ENCODE results near the gene IGSF9B.

IGSF9B gene

DNA sequence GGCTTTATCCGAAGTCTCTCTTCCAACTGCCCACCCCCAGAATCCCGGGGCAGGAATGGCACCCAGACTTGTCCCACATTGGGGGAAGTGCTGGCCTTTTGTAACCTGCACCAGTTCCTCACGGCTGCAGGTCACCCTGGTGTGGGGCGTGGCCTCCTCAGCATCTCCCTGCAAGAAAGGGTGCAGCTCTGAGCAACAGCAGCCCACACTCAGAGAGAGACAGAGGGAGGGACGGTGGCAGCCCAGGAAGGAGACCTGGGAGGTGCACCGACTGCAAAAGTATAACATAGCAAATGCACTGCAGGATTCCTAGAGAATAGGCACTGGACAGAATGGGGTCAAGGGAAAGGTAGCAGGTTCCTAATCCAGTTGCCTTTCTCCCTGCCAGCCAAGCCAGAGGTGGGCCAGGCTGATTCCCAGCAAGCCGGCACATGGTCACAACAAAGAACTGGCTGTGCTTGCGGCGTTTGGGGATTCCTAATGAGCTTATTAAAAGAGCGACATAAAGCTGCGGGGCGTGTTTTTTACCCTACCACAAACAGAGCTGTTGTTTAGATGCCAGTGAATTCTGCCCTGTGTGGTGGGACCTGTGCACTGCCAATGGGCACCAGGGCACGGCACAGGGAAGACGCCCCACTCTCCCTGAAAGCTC lies 18.2 kb upstream of the IGSF9B start:
- no peak overlapping the region for H3K4me3 ChIP-seq (ENCODE audit: low read length)
- no peak for TF ChIP-seq ZNF274 (IDR thresholded peaks at IDR 0.05; ENCODE audit: low read depth, low read length)

DNA sequence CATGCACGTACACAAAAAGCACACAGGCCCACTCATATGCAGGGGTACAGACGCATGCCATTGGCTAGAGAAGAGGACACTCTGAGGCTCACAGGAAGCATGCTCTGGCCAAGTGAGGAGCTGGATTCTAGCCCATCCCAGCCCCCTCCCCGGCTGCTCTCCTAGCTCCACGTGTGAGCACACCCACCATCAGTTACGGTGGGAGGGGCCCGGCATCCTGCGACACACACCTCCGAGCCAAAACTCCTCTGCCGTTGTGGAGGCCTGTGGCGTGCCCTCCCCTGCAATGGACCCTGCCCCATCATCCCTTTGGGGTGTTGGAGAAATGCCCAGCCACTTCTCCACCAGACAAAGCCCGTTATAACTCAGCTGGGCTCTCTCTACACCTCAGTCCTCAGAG lies 15.1 kb upstream of the IGSF9B start:
- no peak for TF ChIP-seq ZNF274 (IDR thresholded peaks at IDR 0.05; ENCODE audit: low read depth, low read length)
- no peak overlapping the region for H3K4me3 ChIP-seq (ENCODE audit: low read length)

DNA sequence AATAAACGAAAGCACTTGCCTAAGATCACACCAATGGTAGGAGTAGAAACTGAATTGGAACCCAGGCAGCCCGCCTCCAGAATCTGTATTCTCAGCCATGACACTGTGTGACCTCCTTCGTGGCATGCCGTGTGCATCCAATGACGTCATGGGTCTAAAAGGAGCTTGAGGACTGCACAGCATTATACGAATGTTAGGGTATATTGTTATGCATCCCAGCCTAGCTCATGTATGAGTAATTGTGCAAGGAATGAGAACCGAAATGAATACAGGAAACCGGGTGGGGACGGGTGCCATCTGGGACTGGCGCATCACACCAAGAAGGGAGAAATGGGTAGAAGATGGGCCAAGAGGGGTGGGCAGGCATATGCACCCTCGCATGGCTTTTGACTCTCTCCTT lies 12.3 kb upstream of the IGSF9B start:
- no peak for TF ChIP-seq ZNF274 (IDR thresholded peaks at IDR 0.05; ENCODE audit: low read depth, low read length)
- H3K4me3 ChIP-seq (ENCODE audit: low read length): no peak overlapping the region

GRCh38 chr11:133968300-133968699 lies 11.5 kb upstream of the IGSF9B start:
- TF ChIP-seq ZNF274 (IDR thresholded peaks at IDR 0.05; ENCODE audit: low read depth, low read length): no peak
- no peak overlapping the region for H3K4me3 ChIP-seq (ENCODE audit: low read length)

DNA sequence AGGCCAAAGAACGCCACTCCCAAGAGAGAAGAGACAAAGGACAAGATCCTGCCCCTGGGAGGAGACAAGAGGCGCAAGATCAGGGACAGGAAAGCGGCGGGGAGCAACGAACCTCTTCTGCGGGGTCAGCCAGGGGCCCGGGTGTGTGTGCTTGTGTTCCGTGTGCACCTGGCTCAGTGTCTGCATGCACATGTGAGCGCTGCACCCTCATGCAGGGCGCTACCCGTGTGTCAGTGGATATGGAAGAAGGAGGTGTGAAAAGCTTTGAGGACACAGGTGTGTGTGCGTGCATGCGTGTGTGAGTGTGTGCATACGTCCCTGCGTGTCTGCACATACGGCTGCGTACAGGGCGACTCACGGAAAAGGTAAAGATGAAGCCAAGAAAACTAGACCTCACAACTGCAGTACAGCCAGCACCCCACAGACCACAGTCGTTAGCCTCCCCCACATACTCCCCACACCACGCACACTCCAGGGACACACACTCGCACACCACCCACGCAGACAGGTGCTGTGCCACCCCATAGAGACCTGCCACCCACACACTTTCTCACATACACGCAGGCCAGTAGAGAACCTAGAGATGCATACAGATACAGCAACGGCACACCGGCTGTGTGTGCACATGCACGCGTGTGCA lies 11.0 kb upstream of the IGSF9B start:
- no peak for TF ChIP-seq ZNF274 (IDR thresholded peaks at IDR 0.05; ENCODE audit: low read depth, low read length)
- no peak overlapping the region for H3K4me3 ChIP-seq (ENCODE audit: low read length)

DNA sequence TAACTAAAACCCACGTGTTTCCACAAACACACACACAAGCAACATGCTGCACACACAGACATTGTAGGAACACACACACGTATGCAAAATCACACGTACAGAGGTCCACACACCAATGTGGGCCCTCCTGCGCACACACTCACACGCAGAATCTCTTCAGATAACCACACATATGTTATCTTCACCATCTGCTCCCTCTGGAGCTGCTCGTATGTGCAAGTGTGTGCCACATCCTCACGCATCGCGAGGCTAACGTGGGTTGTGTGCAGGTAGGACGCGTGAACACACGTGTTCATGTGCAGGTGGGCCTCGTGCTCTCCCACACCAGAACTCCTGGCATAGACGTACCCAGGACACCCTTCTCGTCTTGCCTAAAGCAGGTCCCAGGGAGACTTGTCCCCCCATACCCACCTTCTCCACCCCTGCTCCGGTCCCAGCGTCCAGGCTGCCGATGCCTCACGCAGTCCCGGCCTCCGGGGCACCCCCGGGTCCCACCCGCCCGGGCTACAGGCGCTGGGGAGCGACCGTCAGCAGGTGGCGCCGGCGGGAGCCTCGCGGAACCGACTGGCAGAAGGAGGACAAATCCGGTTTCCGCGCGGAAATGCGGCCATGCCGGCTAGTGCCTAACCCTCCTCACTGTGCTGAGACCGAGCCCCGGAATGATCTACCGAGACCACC lies 10.3 kb upstream of the IGSF9B start:
- H3K4me3 ChIP-seq (ENCODE audit: low read length): no peak overlapping the region
- TF ChIP-seq ZNF274 (IDR thresholded peaks at IDR 0.05; ENCODE audit: low read depth, low read length): no peak

DNA sequence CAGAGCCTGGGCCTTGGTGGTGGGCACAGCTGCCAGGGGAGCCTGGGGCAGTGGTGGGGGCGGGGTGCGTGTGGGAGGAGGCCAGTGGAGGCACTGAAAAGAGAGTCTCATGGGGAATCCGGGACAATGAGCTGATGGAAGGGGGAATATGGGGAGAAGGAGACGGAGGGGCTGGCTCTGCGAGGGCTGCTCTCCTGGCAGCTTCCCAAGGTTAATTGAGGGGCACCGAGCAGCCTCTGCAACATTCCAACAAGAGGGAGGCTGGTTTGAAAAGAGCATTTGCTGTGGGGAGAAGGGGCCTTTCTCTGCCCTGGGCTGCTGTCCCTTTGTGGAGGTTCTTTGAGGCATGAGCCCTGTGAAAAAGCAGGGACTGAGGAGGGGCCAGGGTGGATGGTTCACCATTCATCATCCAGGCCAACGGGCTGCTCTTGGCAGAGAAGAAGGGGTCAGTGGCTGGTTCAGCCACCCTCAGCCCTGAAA lies 9.4 kb upstream of the IGSF9B start:
- no peak overlapping the region for H3K4me3 ChIP-seq (ENCODE audit: low read length)
- TF ChIP-seq ZNF274 (IDR thresholded peaks at IDR 0.05; ENCODE audit: low read depth, low read length): no peak

DNA sequence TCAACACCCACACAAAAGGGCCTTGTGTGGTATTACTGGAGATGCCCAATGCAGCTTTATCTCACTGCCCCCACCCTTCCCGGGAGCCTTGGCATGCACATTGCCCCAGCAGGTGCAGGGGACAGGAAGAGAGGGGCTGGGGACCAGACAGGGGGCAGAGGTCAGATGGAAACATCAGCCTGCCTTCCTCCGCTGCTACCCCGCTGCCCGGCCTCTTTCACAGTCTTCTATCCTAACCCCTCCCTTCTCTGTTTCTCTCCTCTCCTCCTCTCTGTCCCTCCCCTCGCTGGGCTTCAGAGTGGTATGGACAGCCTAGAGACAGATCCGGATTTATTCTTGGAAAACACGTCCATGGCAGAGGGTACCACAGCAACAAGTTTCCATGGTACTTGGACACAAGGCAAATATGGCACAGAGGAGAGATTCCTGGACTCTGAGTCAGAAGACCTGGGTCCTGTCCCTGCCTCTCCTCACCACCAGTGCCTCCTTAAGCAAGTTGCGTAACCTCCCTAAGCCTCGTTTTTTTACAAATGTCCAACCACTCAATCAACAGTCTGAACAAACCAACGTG lies 8.3 kb upstream of the IGSF9B start:
- no peak for TF ChIP-seq ZNF274 (IDR thresholded peaks at IDR 0.05; ENCODE audit: low read depth, low read length)
- H3K4me3 ChIP-seq (ENCODE audit: low read length): no peak overlapping the region

- no peak overlapping the region for H3K4me3 ChIP-seq (ENCODE audit: low read length)
- TF ChIP-seq ZNF274 (IDR thresholded peaks at IDR 0.05; ENCODE audit: low read depth, low read length): no peak
These were observed 7.6 kb upstream of the IGSF9B start for GRCh38 chr11:133964356-133964755.

DNA sequence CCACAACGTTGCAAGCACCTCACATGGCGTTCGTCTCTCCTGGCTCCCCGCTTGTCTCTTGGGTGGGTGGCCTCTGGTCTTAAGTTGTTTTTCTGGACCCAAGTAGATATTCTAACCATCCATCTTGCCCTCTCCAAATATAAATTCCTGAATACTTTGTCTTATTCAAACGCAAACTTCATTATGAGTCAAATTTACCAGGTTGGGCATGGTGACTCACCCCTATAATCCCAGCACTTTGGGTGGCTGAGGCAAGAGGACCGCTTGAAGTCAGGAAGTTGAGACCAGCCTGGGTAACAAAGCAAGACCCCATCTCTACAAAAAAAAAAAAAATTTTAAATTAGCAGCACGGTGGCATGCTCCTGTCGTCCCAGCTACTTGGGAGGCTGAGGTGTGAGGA lies 5.1 kb upstream of the IGSF9B start:
- TF ChIP-seq ZNF274 (IDR thresholded peaks at IDR 0.05; ENCODE audit: low read depth, low read length): no peak
- no peak overlapping the region for H3K4me3 ChIP-seq (ENCODE audit: low read length)

- no peak for TF ChIP-seq ZNF274 (IDR thresholded peaks at IDR 0.05; ENCODE audit: low read depth, low read length)
- no peak overlapping the region for H3K4me3 ChIP-seq (ENCODE audit: low read length)
These were observed 1.1 kb upstream of the IGSF9B start for GRCh38 chr11:133957900-133958299.

- no peak for TF ChIP-seq ZNF274 (IDR thresholded peaks at IDR 0.05; ENCODE audit: low read depth, low read length)
- no peak overlapping the region for H3K4me3 ChIP-seq (ENCODE audit: low read length)
These were observed 785 bp downstream of the IGSF9B start for GRCh38 chr11:133955945-133956421.

GRCh38 chr11:133955081-133955891 lies 1.5 kb downstream of the IGSF9B start:
- no peak overlapping the region for H3K4me3 ChIP-seq (ENCODE audit: low read length)
- no peak for TF ChIP-seq ZNF274 (IDR thresholded peaks at IDR 0.05; ENCODE audit: low read depth, low read length)

DNA sequence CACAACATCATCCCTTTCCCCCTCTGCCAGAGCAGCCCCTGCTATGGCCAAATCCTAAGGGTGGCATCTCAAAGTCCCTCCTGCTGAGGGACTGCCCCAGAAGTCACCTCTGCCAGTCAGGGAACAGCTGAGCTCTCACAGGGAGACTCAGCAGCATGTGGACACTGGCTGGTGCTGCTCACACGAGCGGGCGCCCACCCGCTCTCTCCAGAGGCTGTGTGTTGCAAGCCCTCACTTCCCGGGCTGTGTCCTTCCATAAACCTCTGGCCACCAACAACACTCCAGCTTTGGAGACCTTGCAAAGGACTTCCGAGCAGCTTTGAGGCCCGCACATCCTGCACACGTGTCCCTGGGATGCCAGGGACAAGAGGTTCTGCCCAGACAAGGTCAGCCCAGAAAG lies 2.8 kb downstream of the IGSF9B start:
- no peak for TF ChIP-seq ZNF274 (IDR thresholded peaks at IDR 0.05; ENCODE audit: low read depth, low read length)

More for the DNA sequence above, 2.8 kb downstream of the IGSF9B start:
- H3K4me3 ChIP-seq (ENCODE audit: low read length): no peak overlapping the region
